KMS-11 (cell line): ENCODE measurements around the gene HFE.
A peak's percentile ranks its signal among the peaks of the same experiment; 100 is the strongest.

Experiments used
- H2AFZ ChIP-seq: fragments of 200-600 bp; sonication (generic); 2 replicates; pipeline ENCODE4 v1.6.1; 2016; ENCODE audit warnings: antibody characterized with exemption, mixed run types, low read depth
- H3K27ac ChIP-seq: fragments of 200-600 bp; sonication (generic); 2 replicates; pipeline ENCODE4 v1.6.1; 2016; ENCODE audit warnings: mild to moderate bottlenecking, mixed run types
- H3K27me3 ChIP-seq: fragments of 200-600 bp; sonication (generic); 2 replicates; pipeline ENCODE4 v1.6.1; 2017; ENCODE audit warnings: mild to moderate bottlenecking, low read depth, mixed run types, moderate library complexity; ENCODE audit not compliant: insufficient read depth
- H3K36me3 ChIP-seq: fragments of 200-600 bp; sonication (generic); 2 replicates; pipeline ENCODE4 v1.6.1; 2017; ENCODE audit warnings: mild to moderate bottlenecking, mixed run types; ENCODE audit not compliant: insufficient read depth
- H3K4me1 ChIP-seq: fragments of 200-600 bp; sonication (generic); 2 replicates; pipeline ENCODE4 v1.6.1; 2016; ENCODE audit warnings: mild to moderate bottlenecking, low read depth, mixed run types; ENCODE audit not compliant: poor library complexity, severe bottlenecking
- H3K4me2 ChIP-seq: fragments of 200-600 bp; sonication (generic); 2 replicates; pipeline ENCODE4 v1.7.0; 2016; ENCODE audit warnings: mild to moderate bottlenecking, mixed run types
- H3K4me3 ChIP-seq: fragments of 200-600 bp; sonication (generic); IDR thresholded peaks from 2 replicates; pipeline ENCODE4 v1.6.1; 2017; ENCODE audit warnings: low read depth, low read length, mixed read lengths; ENCODE audit not compliant: insufficient read depth
- H3K79me2 ChIP-seq: fragments of 200-600 bp; sonication (generic); 2 replicates; pipeline ENCODE4 v1.6.1; 2016; ENCODE audit warnings: low read depth, mixed run types; ENCODE audit not compliant: insufficient read depth
- H3K9ac ChIP-seq: fragments of 200-600 bp; sonication (generic); 2 replicates; pipeline ENCODE4 v1.6.1; 2016; ENCODE audit warnings: mild to moderate bottlenecking, mixed run types
- H4K20me1 ChIP-seq: fragments of 200-600 bp; sonication (generic); 2 replicates; pipeline ENCODE4 v1.6.1; 2016; ENCODE audit warnings: mild to moderate bottlenecking, mixed run types; ENCODE audit not compliant: insufficient read depth
- CTCF ChIP-seq: fragments of 200-600 bp; sonication (generic); conservative IDR thresholded peaks from 2 replicates; pipeline ENCODE4 v1.6.1; 2017; ENCODE audit warnings: low read depth, mild to moderate bottlenecking, antibody characterized with exemption, low read length, moderate library complexity, mixed read lengths

HFE gene

GRCh38 chr6:26053992-26054780 is 33.0 kb upstream of the HFE start:
- Histone ChIP-seq H4K20me1 (no peaks in the 10 kb centered on the region), H3K4me1 (peaks cover 20% of the 10 kb centered on the region), H3K27ac (peak overlapping the region; percentile 100), H3K36me3 (no peaks in the 10 kb centered on the region), H3K9ac (peak overlapping the region; percentile 100), H3K4me2 (peak overlapping the region; percentile 100), H3K4me3 (no peak overlapping the region), H3K27me3 (no peaks in the 10 kb centered on the region), H3K79me2 (no peaks in the 10 kb centered on the region), H2AFZ (no peak overlapping the region)
- no peak for TF ChIP-seq CTCF

- Histone ChIP-seq H3K4me1 (peaks cover 20% of the 10 kb centered on the region), H2AFZ (no peak overlapping the region), H3K27ac (peak overlapping the region; percentile 100), H3K79me2 (no peaks in the 10 kb centered on the region), H3K9ac (peak overlapping the region; percentile 100), H3K4me2 (peak overlapping the region; percentile 100), H3K36me3 (no peaks in the 10 kb centered on the region), H3K4me3 (peak overlapping the region; percentile 40), H4K20me1 (no peaks in the 10 kb centered on the region), H3K27me3 (no peaks in the 10 kb centered on the region)
- no peak for TF ChIP-seq CTCF
Measured at GRCh38 chr6:26054781-26055718, 32.2 kb upstream of the HFE start.

GRCh38 chr6:26055719-26056582 is 31.3 kb upstream of the HFE start:
- TF ChIP-seq CTCF, result no peak; the same call in 1 of the 2 replicates
- Histone ChIP-seq H3K4me2 (peak overlapping the region; percentile 100), H3K27ac (peak overlapping the region; percentile 100), H3K27me3 (no peaks in the 10 kb centered on the region), H3K36me3 (no peaks in the 10 kb centered on the region), H3K9ac (peak overlapping the region; percentile 100), H3K79me2 (no peaks in the 10 kb centered on the region), H3K4me3 (peak overlapping the region; percentile 40), H2AFZ (peak overlapping the region; percentile 68), H3K4me1 (peaks cover 20% of the 10 kb centered on the region), H4K20me1 (no peaks in the 10 kb centered on the region)
